CD4-positive, CD25-positive, alpha-beta regulatory T cell (primary cell): Measurements from ENCODE around the gene RNF126. TPM values are rescaled to one million over a fixed set of nuclear protein-coding genes. Genes with fewer than 3 reads are reported as not detected.

Experiments
- ATAC-seq, 2 donors: fragments of 150-1000 bp; cut with Tn5 transposase; one replicate each; pipeline ENCODE4 v1.10.0; 2021; ENCODE audit warnings: low read depth in 2 of 2, moderate number of reproducible peaks in 2 of 2, moderate library complexity in 1 of 2
- DNase-seq, 3 donors: peaks; one replicate each; pipeline versions ENCODE4 v3.0.0 to v3.0.0-alpha.2; 2012 to 2022; ENCODE audit warnings: mixed read lengths in 1 of 3
- H3K27ac ChIP-seq: one replicate; pipeline ENCODE4 v1.7.0; 2013; ENCODE audit warnings: mild to moderate bottlenecking, low read length; ENCODE audit not compliant: insufficient read depth, poor library complexity, severe bottlenecking
- H3K27me3 ChIP-seq: one replicate; pipeline ENCODE4 v1.7.0; 2013; ENCODE audit warnings: low read length; ENCODE audit not compliant: control insufficient read depth, insufficient read depth
- H3K36me3 ChIP-seq: one replicate; pipeline ENCODE4 v1.7.0; 2013; ENCODE audit warnings: mild to moderate bottlenecking, low read length, moderate library complexity; ENCODE audit not compliant: control insufficient read depth, insufficient read depth
- H3K4me1 ChIP-seq: 2 replicates; pipeline ENCODE4 v1.7.0; 2013; ENCODE audit warnings: mild to moderate bottlenecking, low read length; ENCODE audit not compliant: insufficient read depth, control insufficient read depth, poor library complexity, severe bottlenecking
- H3K4me3 ChIP-seq: one replicate; pipeline ENCODE4 v1.7.0; 2013; ENCODE audit warnings: low read depth, mild to moderate bottlenecking, low read length, moderate library complexity
- H3K9me3 ChIP-seq, 2 experiments: 1 replicate in 1 of 2; 2 replicates in 1 of 2; pipeline ENCODE4 v1.7.0; 2013; ENCODE audit warnings: low read length in 2 of 2, mild to moderate bottlenecking in 1 of 2, moderate library complexity in 1 of 2; ENCODE audit not compliant: control insufficient read depth in 2 of 2
- H3K27ac Mint-ChIP-seq, 3 donors: one replicate each; pipeline ENCODE4 v1.8.0; 2020 to 2022; ENCODE audit warnings: mild to moderate bottlenecking in 3 of 3, mixed read lengths in 3 of 3, moderate library complexity in 2 of 3
- H3K27me3 Mint-ChIP-seq: one replicate; pipeline ENCODE4 v1.8.0; 2022; ENCODE audit warnings: mild to moderate bottlenecking, mixed read lengths
- H3K36me3 Mint-ChIP-seq: one replicate; pipeline ENCODE4 v1.8.0; 2020; ENCODE audit warnings: mixed read lengths
- H3K4me1 Mint-ChIP-seq, 4 donors: one replicate each; pipeline ENCODE4 v1.8.0; 2020 to 2022; ENCODE audit warnings: mixed read lengths in 4 of 4, mild to moderate bottlenecking in 1 of 4
- H3K4me3 Mint-ChIP-seq, 4 donors: one replicate each; pipeline ENCODE4 v1.8.0; 2020 to 2022; ENCODE audit warnings: mild to moderate bottlenecking in 4 of 4, mixed read lengths in 4 of 4, moderate library complexity in 3 of 4
- H3K9me3 Mint-ChIP-seq, 7 donors: one replicate each; pipeline ENCODE4 v1.8.0; 2020 to 2022; ENCODE audit warnings: mixed read lengths in 7 of 7, mild to moderate bottlenecking in 3 of 7, moderate library complexity in 2 of 7
- polyA plus RNA-seq, 4 donors: library from polyadenylated mRNA; unstranded; fragments of 300-500 nt; fragmentation: Illumina TruSeq; gene quantifications; one replicate each; pipeline ENCODE4 v1.2.3, GENCODE V29; 2021
- total RNA-seq: library from RNA; stranded (reverse); gene quantifications from one replicate; pipeline ENCODE4 v1.2.3, GENCODE V29; 2022

RNF126 gene
- total and polyA plus RNA-seq, 5 donors from 2014 or later: 57.2 to 124 (median 78.5) TPM

DNA sequence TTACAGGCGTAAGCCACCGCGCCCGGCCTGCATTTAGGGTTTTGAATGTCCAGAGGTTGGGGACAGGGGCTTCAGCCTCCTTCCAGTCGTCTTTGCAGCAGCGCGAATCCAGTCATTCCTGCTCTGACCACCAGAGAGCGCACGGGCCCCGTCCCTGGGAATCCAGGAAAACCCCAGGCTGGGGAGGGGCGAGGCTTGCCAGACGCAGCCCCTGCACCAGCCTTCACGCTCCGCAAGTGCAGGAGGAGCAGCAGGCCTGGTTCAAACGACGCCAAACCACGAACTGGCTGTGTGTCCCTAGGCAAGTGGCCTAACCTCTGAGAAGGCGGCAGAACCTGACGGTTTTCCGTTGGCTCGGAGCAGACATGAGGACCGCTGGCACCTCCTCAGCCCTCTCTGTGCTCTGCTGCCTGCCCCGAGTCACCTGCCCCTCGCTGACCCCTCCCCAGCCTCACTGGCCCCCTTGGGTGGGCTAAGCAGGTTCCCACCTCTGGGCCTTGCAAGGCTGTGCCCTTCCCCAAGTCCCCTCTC, 2.0 kb upstream of the RNF126 start:
- Mint-ChIP-seq H3K9me3 (peaks cover 0 to 3% (median 0%) of the 10 kb centered on the region in 7 donors), H3K27ac (peak overlapping the region; percentile 23 to 82 (median 62)), H3K36me3 (no peaks in the 10 kb centered on the region), H3K4me3 (peak overlapping the region; percentile 81 to 96 (median 86)), H3K27me3 (peaks cover 30% of the 10 kb centered on the region), H3K4me1 (peaks cover 0 to 30% (median 12%) of the 10 kb centered on the region in 4 donors)
- Histone ChIP-seq H3K36me3 (no peaks in the 10 kb centered on the region), H3K27me3 (no peaks in the 10 kb centered on the region), H3K9me3 (no peaks in the 10 kb centered on the region), H3K4me3 (no peak overlapping the region), H3K4me1 (peaks cover 35% of the 10 kb centered on the region), H3K27ac (no peak overlapping the region)
- DNase-seq (peak; percentile 69 to 73 (median 72)), ATAC-seq (no peak)

DNA sequence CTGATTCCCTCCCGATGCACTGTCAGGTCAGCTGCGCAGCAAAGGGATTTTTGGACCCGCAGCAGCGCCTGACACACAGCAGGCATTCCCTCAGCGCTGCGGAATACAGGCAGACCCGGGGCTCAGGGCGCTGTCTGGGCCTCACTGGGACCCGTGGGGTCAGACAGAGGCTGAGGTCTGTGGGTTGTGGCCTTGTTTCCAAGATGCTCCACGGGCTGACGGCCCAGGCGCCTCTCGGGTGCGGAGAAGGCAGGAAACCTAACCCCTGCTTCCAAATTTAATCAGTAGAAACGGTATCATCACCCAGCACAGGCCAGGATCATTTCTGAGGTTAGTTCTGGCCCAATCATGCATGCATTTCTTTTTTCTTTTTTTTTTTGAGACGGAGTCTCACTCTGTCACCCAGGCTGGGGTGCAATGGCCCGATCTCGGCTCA, 686 bp upstream of the RNF126 start:
- Histone ChIP-seq H3K4me1 (peaks cover 47% of the 10 kb centered on the region), H3K4me3 (no peak overlapping the region), H3K27ac (peak overlapping the region; percentile 86), H3K36me3 (peaks cover 4% of the 10 kb centered on the region), H3K9me3 (no peaks in the 10 kb centered on the region), H3K27me3 (no peaks in the 10 kb centered on the region)
- Mint-ChIP-seq H3K27me3 (peaks cover 25% of the 10 kb centered on the region), H3K4me1 (peaks cover 0 to 41% (median 14%) of the 10 kb centered on the region in 4 donors), H3K4me3 (peak overlapping the region; percentile 81 to 96 (median 86)), H3K36me3 (no peaks in the 10 kb centered on the region), H3K27ac (peak overlapping the region; percentile 63 to 94 (median 73)), H3K9me3 (peaks cover 0 to 1% (median 0%) of the 10 kb centered on the region in 7 donors)
- DNase-seq (no peak), ATAC-seq (no peak)

DNA sequence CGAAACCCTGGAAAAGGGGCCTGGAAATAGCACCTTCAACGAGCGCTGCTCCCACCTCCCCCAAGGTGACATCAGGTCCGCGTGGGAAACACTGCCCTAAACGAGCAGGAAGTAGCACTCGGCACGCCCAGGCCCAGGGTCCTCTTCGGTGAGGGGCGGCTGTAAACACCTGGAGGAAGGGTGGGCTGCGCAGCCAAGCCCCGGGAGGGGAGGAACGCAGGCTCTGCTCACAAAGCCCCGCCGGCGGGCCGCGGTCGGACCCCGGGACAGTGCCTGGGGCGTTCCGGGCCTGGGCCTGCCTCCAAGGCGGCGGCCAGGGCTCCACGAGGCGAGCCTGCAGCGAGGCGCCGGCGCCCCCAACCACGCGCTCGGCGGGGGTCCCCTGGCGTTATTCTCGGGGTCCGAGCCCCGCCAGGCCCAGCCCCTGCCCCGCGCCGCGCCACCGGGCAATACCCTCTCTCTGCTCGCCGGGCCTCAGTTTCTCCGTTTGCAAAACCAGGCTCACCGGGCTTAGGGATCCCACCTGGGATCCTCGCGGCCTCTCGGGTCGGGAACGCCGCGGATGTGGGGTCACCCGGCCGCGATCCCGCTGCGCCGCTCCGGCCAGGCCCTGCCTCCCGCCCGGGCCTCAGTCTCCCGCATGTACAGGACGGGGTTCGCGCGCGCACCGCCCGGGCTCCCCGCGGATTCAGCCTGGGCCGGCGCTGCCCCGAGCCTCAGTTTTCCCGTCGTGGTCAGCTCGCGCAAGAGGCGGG, 630 bp downstream of the RNF126 start:
- H3K4me1 Mint-ChIP-seq: peaks cover 0 to 50% (median 14%) of the 10 kb centered on the region in 4 donors
- H3K4me1 ChIP-seq: peaks cover 60% of the 10 kb centered on the region
- H3K9me3 Mint-ChIP-seq: no peaks in the 10 kb centered on the region

DNA sequence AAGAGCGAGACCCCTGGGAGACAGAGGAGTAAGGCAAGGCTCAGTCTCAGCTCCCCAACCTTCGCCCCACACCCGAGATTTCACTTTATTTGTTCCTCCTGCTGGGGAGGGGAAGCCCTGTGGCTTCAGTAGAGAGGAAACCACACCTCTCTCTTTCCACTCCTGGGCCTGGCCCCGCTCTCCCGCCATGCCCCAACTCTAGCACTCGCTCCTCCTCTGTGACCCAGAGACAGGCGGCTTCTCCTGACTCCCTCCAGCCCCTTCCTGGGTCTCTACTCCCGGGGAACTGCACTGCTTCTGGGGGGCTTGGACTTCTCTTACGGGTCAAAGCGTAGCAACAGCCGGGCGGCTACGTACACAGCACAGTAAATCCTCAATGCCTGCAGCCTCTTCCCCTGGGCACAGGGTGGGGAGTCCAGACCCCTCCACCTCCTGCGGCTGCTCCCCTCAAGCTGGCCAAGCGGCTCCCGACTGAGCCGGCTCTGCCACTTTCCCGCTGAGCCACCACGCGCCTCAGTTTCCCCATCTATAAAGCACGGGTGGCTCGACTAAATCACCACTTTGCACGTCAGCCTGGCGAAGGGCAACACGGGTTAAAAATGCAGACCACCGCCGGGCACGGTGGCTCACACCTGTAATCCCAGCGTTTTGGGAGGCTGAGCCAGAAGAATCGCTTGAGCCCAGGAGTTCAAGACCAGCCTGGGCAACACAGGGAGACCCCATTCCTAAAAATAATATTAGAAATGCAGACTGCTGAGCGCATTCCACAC, 1.4 kb downstream of the RNF126 start:
- peak overlapping the region; percentile 92 for H3K27ac ChIP-seq
- peak; percentile 58 to 85 (median 77) for DNase-seq
- Mint-ChIP-seq H3K9me3 (no peaks in the 10 kb centered on the region), H3K27ac (peak overlapping the region; percentile 95 to 98 (median 98)), H3K4me3 (peak overlapping the region; percentile 95 to 99 (median 98)), H3K27me3 (peaks cover 25% of the 10 kb centered on the region), H3K36me3 (no peaks in the 10 kb centered on the region), H3K4me1 (peaks cover 0 to 56% (median 14%) of the 10 kb centered on the region in 4 donors)
- ATAC-seq: peak; percentile 36 to 42
- peaks cover 4% of the 10 kb centered on the region for H3K36me3 ChIP-seq
- H3K27me3 ChIP-seq: no peaks in the 10 kb centered on the region
- no peaks in the 10 kb centered on the region for H3K9me3 ChIP-seq
- peak overlapping the region; percentile 78 for H3K4me3 ChIP-seq
- H3K4me1 ChIP-seq: peaks cover 68% of the 10 kb centered on the region

More for the DNA sequence above, 630 bp downstream of the RNF126 start:
- Mint-ChIP-seq H3K4me3 (peak overlapping the region; percentile 95 to 99 (median 98)), H3K27me3 (peaks cover 25% of the 10 kb centered on the region), H3K36me3 (no peaks in the 10 kb centered on the region), H3K27ac (peak overlapping the region; percentile 38 to 98 (median 98))
- no peaks in the 10 kb centered on the region for H3K27me3 ChIP-seq
- H3K9me3 ChIP-seq: no peaks in the 10 kb centered on the region
- peak; percentile 67 to 82 (median 74) for DNase-seq
- H3K27ac ChIP-seq: peak overlapping the region; percentile 92
- peak overlapping the region; percentile 78 for H3K4me3 ChIP-seq
- ATAC-seq: peak; percentile 20 to 25
- H3K36me3 ChIP-seq: peaks cover 4% of the 10 kb centered on the region

DNA sequence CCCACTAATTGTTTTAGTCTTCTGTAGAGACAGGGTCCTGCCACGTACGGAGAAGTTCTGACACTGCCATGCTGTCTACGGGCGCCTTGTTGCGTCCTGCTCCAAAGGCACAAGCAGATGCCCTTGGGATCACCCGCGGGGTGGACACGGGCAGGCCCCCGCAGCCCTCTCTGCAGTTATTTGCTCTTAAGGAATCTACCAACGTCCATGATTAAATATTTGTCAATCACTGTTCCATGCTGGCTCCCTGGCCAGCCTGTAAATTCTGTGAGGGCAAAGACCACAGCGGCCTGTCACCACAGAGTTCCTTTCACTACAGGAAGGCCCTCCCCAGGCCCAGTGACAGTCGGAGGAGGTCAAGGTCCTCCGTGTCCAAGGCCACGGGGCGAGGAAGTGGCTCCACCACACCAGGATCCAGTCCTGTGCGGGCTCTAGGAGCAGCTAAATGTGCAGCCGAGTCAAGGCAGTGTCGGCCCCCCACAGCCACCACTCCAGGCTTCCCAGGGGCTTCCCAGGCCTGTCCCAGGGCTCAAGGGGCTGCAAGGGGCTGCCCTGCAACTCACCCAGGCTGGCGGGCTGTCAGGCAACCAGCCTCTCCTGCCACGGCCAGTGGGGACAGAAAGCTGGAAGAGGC, 2.1 kb downstream of the RNF126 start:
- Mint-ChIP-seq H3K4me1 (peaks cover 0 to 63% (median 17%) of the 10 kb centered on the region in 4 donors), H3K4me3 (peak overlapping the region; percentile 95 to 99 (median 98)), H3K36me3 (no peaks in the 10 kb centered on the region), H3K27me3 (peaks cover 25% of the 10 kb centered on the region), H3K9me3 (no peaks in the 10 kb centered on the region), H3K27ac (peak overlapping the region; percentile 95 to 98 (median 98))
- Histone ChIP-seq H3K27me3 (no peaks in the 10 kb centered on the region), H3K36me3 (peaks cover 4% of the 10 kb centered on the region), H3K27ac (peak overlapping the region; percentile 92), H3K9me3 (no peaks in the 10 kb centered on the region), H3K4me3 (peak overlapping the region; percentile 78), H3K4me1 (peaks cover 73% of the 10 kb centered on the region)
- no peak for DNase-seq
- ATAC-seq: no peak

DNA sequence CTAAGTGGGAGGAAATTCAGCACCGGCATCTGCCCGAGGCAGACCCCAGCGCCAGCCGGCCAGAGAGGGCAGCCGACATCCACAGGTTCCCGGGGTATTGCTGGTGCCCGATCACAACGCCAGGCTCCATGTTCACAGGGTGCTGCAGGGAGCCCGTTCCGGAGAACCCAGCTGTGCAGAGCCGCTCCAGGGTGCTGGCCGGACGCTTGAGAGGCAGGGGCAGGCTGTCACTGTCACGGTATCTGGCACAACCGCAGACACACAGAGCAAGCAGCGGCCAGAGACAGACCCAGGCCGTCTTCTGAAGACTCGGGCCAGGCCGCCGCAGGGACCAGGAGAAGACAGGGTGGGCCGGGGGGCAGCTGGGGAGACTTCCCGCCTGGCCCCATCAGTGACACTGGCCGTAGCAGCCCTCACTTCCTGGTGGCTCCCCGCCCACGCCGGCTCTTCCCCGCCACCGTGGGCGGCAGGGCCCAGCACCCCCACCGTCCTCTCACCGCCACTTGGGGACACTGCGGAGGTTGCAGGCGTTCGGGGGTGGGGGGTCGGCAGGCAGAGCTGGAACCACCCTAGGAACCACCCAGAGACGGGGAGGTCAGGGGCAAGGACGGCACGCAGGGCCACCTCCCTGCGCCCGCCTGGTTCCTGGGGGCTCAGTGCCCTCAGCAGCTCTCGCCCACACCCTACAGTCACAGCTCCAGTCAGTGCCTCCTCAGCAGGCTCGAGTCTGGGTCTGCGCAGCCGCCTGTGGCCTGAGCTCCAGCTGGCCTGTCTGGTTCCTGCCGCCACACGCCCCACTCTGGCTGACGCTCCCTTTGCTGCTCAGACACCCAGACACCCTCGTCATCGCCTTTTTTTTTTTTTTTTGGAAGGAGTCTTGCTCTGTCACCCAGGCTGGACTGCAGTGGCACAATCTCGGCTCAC, 3.8 kb downstream of the RNF126 start:
- peaks cover 0 to 70% (median 17%) of the 10 kb centered on the region in 4 donors for H3K4me1 Mint-ChIP-seq
- Histone ChIP-seq H3K36me3 (peaks cover 13% of the 10 kb centered on the region), H3K4me3 (peak overlapping the region; percentile 44), H3K27me3 (no peaks in the 10 kb centered on the region), H3K27ac (peak overlapping the region; percentile 92), H3K4me1 (peaks cover 77% of the 10 kb centered on the region), H3K9me3 (no peaks in the 10 kb centered on the region)
- peak overlapping the region; percentile 95 to 99 (median 98) for H3K4me3 Mint-ChIP-seq
- H3K27me3 Mint-ChIP-seq: peaks cover 17% of the 10 kb centered on the region
- peak in 1 of 3 donors; percentile 57 for DNase-seq
- ATAC-seq: no peak
- no peaks in the 10 kb centered on the region for H3K9me3 Mint-ChIP-seq
- peaks cover 9% of the 10 kb centered on the region for H3K36me3 Mint-ChIP-seq
- peak overlapping the region; percentile 95 to 98 (median 98) for H3K27ac Mint-ChIP-seq
